Fibroblast of skin of back (primary cell): ENCODE data around the gene ENTPD1.
A peak's percentile ranks its signal among the peaks of the same experiment; 100 is the strongest.
"Not testable (repeated sequence)": the region's sequence is repeated elsewhere in the genome, so short reads cannot be mapped to it uniquely, and the experiment has no call there.

Source experiments
- DNase-seq: peaks from one replicate; pipeline ENCODE4 v3.0.0-alpha.2; 2013

The ENTPD1 gene

GRCh38 chr10:95872158-95872711, 116.3 kb downstream of the ENTPD1 start:
- no peak for DNase-seq

DNA sequence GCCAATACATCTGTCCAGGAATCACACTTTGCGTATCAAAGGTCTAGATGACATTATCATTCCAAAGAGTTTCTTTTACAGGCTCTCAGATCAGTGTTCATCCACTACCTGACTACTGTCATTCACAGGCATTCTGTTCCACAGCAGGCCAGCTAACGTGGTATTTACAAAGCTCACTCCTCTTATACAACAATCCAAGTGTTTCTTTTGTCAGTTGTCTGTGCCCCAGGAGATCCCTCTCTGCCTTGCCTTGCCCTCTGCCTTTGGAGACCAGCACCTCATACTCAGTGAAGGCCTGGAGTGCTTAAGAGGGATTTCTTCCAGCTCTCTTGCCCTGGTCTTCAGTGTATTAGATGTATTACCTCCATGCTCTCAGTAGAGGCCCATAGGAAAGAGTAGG, 117.2 kb downstream of the ENTPD1 start:
- no peak for DNase-seq

DNA sequence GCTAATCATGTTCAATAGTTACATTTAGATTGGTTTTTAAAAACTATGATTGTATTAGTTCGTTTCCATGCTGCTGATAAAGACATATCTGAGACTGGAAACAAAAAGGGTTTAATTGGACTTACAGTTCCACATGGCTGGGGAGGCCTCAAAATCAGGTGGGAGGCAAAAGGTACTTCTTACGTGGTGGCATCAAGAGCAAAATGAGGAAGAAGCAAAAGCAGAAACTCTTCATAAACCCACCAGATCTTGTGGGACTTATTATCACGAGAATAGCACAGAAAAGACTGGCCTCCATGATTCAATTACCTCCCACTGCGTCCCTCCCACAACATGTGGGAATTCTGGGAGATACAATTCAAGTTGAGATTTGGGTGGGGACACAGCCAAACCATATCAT, 117.7 kb downstream of the ENTPD1 start:
- no peak for DNase-seq

DNA sequence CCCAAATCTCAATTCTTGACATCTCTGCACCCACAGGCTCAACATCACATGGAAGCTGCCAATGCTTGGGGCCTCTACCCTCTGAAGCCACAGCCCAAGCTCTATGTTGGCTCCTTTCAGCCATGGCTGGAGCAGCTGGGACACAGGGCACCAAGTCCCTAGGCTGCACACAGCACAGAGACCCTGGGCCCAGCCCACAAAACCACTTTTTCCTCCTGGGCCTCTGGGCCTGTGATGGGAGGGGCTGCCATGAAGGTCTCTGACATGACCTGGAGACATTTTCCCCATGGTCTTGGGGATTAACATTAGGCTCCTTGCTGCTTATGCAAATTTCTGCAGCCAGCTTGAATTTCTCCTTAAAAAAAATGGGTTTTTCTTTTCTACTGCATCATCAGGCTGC, 118.8 kb downstream of the ENTPD1 start:
- not testable (repeated sequence) for DNase-seq

- DNase-seq = no peak
These were observed 120.8 kb downstream of the ENTPD1 start for GRCh38 chr10:95876756-95877155.

DNA sequence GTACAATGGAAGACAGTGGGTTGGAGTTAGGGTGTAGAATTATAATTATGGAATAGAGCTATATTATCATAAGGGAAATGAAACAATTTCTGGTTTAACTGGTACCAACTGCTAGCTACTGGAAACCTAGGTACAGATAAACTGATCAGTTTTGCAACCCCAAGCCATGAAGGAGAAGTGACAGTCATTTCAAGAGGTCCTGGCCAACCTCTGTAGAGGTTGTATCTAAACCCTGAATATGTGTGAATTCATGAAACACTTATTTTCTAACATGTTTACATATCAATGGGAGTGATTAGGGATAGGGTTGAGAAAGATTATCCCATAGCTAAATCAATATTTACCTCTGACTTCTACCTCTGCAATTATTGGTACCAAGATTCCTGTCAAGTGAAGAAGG, 121.9 kb downstream of the ENTPD1 start:
- no peak for DNase-seq

DNA sequence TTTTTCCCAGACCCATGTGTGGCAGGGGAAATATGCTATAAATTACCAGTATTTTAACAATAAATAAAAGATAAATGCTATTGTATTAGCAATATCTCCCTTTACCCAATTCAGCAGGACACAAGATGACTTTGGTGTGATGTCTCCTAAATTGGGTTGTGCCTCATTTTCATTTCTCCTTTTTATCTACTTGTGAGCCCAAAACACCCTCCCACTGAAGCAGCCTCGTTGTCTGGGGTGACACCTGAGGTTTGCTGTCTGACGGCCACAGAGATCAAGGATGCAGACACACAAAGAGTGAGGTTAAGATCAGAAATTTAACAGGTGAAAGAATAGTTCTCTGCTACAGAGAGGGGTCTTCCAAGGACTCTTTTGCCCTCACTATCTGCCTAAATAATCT, 124.7 kb downstream of the ENTPD1 start:
- DNase-seq = no peak

- peak; percentile 23 for DNase-seq
These were observed 125.4 kb downstream of the ENTPD1 start for GRCh38 chr10:95881316-95881715.

DNA sequence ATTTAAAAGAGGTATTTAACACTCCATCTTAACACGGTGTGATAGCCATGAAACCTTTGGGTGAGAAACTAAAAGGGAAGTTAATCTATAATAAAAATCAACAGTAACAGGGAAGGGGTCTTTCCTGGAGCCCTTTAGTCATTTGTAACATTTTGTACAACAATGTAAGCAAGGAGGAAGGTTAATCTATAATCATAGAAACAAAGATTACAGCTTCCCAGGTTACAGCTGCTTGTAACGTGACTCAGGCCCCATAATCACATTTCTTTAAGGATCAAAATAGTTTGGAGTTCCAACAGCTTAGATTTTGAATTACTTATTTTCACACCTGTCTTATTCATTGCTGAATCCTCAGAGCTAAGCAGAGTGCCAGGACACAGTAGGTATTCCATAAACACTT, 133.9 kb downstream of the ENTPD1 start:
- DNase-seq = no peak

DNA sequence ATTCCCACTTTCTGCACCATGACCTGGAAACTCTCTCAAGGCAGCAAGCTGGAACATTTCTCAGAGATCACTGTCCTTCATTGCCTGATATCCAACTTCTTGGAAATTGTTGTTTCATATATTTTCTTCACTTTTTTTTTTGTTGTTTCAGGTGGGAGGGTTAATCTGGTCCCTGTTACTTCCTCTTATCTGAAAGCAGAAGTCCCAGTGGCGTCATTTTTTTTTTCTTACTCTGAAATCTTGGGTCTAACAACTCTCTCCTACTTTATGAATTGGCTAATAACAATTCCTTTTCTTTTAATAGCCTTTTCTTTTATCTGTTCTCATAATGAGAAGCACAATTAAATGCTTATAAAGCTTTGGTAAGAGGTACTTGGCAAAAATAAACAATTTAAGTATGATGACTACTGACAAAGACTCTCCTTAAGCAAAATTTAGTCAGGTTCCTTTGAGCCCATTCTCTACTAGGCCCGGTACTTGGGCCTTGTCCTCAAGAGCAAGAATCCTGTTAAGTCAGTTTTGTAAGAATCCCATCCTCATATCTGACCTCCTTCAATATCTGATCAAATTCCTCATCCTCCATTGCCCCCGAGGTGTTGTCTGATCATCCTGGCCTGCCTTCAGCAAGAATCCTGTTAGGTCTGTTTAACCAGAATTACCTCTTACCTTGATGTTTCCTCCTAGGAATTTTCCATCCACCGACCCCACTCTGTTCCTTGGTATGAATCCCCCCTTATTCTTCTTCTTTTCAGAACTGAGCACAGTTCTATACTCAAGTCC, 140.3 kb downstream of the ENTPD1 start:
- no peak for DNase-seq

- DNase-seq = not testable (repeated sequence)
These were observed 150.1 kb downstream of the ENTPD1 start for GRCh38 chr10:95905897-95906580.

- DNase-seq = peak; percentile 53
These were observed 150.9 kb downstream of the ENTPD1 start for GRCh38 chr10:95906677-95907455.

DNA sequence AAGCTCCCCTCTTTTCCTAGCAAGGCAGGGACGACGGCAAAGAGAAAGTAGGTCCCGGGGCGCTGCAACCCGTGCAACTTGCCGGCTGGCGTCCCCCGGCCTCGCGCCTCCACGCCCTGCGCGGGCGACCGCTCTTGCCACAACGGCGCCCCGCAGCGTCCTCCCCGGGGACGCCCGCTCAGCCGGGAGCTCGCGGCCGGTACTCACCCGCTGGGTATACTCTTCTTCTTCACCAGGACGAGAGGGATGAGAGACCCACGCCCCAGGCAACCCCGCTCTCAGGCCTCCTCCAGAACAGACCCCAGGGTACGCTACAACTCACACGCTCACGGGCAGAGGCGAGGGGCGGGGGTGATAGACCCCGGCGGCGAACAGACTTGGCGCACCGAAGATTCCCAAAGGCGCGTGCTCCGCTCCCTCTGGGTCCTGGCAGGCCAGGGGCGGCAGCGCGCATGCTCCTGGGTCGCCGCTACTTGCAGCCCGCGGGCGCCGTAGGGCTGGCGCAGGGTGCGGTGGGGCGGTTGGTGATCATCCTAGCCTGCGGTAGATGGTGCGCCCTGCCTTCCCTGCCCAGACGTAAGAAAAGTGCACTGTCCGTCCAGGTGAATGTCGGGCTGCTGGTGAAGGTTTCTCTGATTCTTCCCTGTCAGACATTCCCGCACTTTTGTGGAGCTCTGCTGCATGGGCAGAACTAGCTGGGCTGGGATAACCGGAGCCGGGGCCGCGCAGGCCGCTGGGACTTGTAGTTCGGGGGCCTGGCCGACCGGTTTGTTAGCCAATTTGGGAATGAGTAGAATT, 151.7 kb downstream of the ENTPD1 start, which contains the start of gene CC2D2B:
TSS of gene CC2D2B (plus strand) at position 520 of the 798 bp plus-strand sequence. CDS start 3,349 bp downstream, outside the sequence.
- DNase-seq = peak; percentile 80

- DNase-seq = no peak
These were observed 152.5 kb downstream of the ENTPD1 start for GRCh38 chr10:95908450-95908849.

DNA sequence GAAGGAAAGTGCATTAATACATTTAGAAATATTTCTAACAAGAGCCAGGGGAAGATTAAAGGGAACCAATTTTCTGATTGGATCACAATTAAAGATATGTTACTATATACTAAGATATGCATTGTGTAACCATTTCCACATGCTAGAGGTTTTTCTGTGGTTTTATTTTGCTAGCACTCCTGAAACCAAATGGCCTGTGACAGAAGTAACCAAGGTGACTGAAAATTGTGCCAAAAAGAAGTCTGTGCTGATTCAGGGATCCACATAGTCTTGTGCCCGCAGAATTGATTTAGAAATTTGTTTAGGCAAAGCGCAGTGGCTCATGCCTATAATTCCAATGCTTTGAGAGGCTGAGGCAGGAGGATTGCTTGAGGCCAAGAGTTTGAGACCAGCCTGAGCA, 153.6 kb downstream of the ENTPD1 start:
- no peak for DNase-seq

- not testable (repeated sequence) for DNase-seq
These were observed 160.1 kb downstream of the ENTPD1 start for GRCh38 chr10:95916039-95916438.
